Upper lobe of right lung (tissue), 1 donor: ENCODE measurements around the gene SPOCD1. TPM values are rescaled to one million over a fixed set of nuclear protein-coding genes. Genes with fewer than 3 reads are reported as not detected.

Experiments
- ATAC-seq: fragments of 200-7000 bp; cut with Tn5 transposase; one replicate; pipeline ENCODE4 v1.9.1; 2020; ENCODE audit warnings: mild to moderate bottlenecking, moderate library complexity
- DNase-seq: peaks from one replicate; pipeline ENCODE4 v3.0.0-alpha.2; 2020
- H3K27ac ChIP-seq: fragments of 200-600 bp; one replicate; pipeline ENCODE4 v1.8.0; 2022
- H3K27me3 ChIP-seq: fragments of 200-600 bp; one replicate; pipeline ENCODE4 v1.8.0; 2022; ENCODE audit warnings: mild to moderate bottlenecking
- H3K36me3 ChIP-seq: fragments of 200-600 bp; one replicate; pipeline ENCODE4 v1.8.0; 2022
- H3K4me1 ChIP-seq: fragments of 200-600 bp; one replicate; pipeline ENCODE4 v1.8.0; 2022
- H3K4me3 ChIP-seq: fragments of 200-600 bp; one replicate; pipeline ENCODE4 v1.8.0; 2022; ENCODE audit warnings: mild to moderate bottlenecking
- H3K9me3 ChIP-seq: fragments of 200-600 bp; one replicate; pipeline ENCODE4 v1.8.0; 2022
- CTCF ChIP-seq: fragments of 200-600 bp; IDR thresholded peaks from one replicate; pipeline ENCODE4 v1.8.0; 2022; ENCODE audit warnings: antibody characterized with exemption
- intact Hi-C: fragments of 100-400 bp; cut with DNase I; formaldehyde crosslinking; loops from one replicate; pipeline ENCODE4 v1.11.0; 2022
- long read RNA-seq: library from polyadenylated mRNA; unstranded; transcript quantifications from one replicate; pipeline ENCODE4 v2.0.0, GENCODE V29; 2021
- total RNA-seq: library from RNA; stranded (reverse); fragmentation: NEBNext Ultra II Directional; extraction: Animal tissue kit (Norgen Biotek cat#: 25700); gene quantifications from one replicate; pipeline ENCODE4 v1.2.1, GENCODE V29; 2021
- donor health status: DM: no; HTN: yes; CAD: no; lungs with severe emphysema.

The SPOCD1 gene
- total RNA-seq = 31.4 TPM
- long read RNA-seq, partial matches to known transcripts = 9 of 26 reads
- long read RNA-seq, other reads (novel, unspliced or antisense) = 16 of 26 reads

- Histone ChIP-seq H3K27me3 (no peaks in the 10 kb centered on the region), H3K27ac (no peak within 1 kb of the TSS), H3K36me3 (no peaks in the 10 kb centered on the region), H3K4me1 (no peaks in the 10 kb centered on the region), H3K9me3 (no peaks in the 10 kb centered on the region), H3K4me3 (no peak within 1 kb of the TSS)
- TF ChIP-seq CTCF = peak; percentile 82
- intact Hi-C loops = loop anchor here (10.0 kb wide), 1 partner anchor 139 kb away; no protein-coding TSS in a partner anchor
- peak; percentile 93 for DNase-seq
- ATAC-seq = peak; percentile 99
Measured at GRCh38 chr1:31815752-31816500, at the start of gene SPOCD1. SPOCD1 (minus strand) TSS chr1:31816022; CDS start chr1:31815333, 689 bp downstream.

GRCh38 chr1:31862071-31862470, 46.2 kb upstream of the SPOCD1 start:
- intact Hi-C loops = no loop called here

GRCh38 chr1:31861346-31861745, 45.5 kb upstream of the SPOCD1 start:
- intact Hi-C loops = no loop called here
- ATAC-seq (no peak), DNase-seq (no peak)
- H3K36me3 ChIP-seq = no peaks in the 10 kb centered on the region
- TF ChIP-seq CTCF = no peak
- H3K9me3 ChIP-seq = no peaks in the 10 kb centered on the region
- no peaks in the 10 kb centered on the region for H3K4me1 ChIP-seq
- no peak overlapping the region for H3K4me3 ChIP-seq
- no peak overlapping the region for H3K27ac ChIP-seq
- no peaks in the 10 kb centered on the region for H3K27me3 ChIP-seq

More at GRCh38 chr1:31862071-31862470, 46.2 kb upstream of the SPOCD1 start:
- no peaks in the 10 kb centered on the region for H3K9me3 ChIP-seq
- ATAC-seq = no peak
- H3K36me3 ChIP-seq = no peaks in the 10 kb centered on the region
- no peak for TF ChIP-seq CTCF
- no peak for DNase-seq
- no peak overlapping the region for H3K4me3 ChIP-seq
- H3K4me1 ChIP-seq = no peaks in the 10 kb centered on the region
- no peaks in the 10 kb centered on the region for H3K27me3 ChIP-seq
- H3K27ac ChIP-seq = no peak overlapping the region

- Histone ChIP-seq H3K36me3 (no peaks in the 10 kb centered on the region), H3K27ac (no peak overlapping the region), H3K4me1 (no peaks in the 10 kb centered on the region), H3K4me3 (no peak overlapping the region), H3K9me3 (no peaks in the 10 kb centered on the region), H3K27me3 (no peaks in the 10 kb centered on the region)
- DNase-seq (no peak), ATAC-seq (no peak)
- intact Hi-C loops = no loop called here
- no peak for TF ChIP-seq CTCF
Measured at GRCh38 chr1:31860581-31860980, 44.8 kb upstream of the SPOCD1 start.

- Histone ChIP-seq H3K9me3 (no peaks in the 10 kb centered on the region), H3K27ac (no peak overlapping the region), H3K4me1 (no peaks in the 10 kb centered on the region), H3K27me3 (no peaks in the 10 kb centered on the region), H3K36me3 (no peaks in the 10 kb centered on the region), H3K4me3 (no peak overlapping the region)
- no peak for TF ChIP-seq CTCF
- intact Hi-C loops = no loop called here
- DNase-seq = no peak
- no peak for ATAC-seq
Measured at GRCh38 chr1:31859719-31860118, 43.9 kb upstream of the SPOCD1 start.
